ENCODE results near the gene UBE2D2.

DNA sequence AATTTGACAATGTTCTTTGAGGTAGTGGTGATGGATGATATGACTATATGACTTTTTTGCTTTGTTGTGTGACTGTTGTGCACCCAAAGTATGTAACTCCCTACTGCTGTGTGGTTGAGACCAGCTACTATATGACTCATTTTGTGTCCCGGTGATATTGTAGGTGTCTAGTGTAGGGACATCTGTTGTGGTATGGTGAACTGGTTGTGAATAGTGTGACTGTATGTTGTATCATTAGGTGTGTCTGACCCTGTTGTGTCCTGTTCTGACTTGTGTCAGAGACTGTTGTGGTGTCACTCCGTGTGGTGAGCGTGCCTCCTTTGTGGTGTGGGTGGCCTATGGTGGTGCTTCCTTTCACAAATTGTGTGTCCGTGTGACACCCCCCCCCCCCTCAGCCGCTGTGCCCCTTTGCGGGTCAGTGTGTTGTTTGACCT, 75.9 kb downstream of the UBE2D2 start:
- TF ChIP-seq, protein P1, sequence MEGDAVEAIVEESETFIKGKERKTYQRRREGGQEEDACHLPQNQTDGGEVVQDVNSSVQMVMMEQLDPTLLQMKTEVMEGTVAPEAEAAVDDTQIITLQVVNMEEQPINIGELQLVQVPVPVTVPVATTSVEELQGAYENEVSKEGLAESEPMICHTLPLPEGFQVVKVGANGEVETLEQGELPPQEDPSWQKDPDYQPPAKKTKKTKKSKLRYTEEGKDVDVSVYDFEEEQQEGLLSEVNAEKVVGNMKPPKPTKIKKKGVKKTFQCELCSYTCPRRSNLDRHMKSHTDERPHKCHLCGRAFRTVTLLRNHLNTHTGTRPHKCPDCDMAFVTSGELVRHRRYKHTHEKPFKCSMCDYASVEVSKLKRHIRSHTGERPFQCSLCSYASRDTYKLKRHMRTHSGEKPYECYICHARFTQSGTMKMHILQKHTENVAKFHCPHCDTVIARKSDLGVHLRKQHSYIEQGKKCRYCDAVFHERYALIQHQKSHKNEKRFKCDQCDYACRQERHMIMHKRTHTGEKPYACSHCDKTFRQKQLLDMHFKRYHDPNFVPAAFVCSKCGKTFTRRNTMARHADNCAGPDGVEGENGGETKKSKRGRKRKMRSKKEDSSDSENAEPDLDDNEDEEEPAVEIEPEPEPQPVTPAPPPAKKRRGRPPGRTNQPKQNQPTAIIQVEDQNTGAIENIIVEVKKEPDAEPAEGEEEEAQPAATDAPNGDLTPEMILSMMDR (conservative IDR thresholded peaks at IDR 0.05; ENCODE audit: low read depth in 2 of 2) = no peak
- TF ChIP-seq ZNF114 (CRISPR knock-in tag; IDR thresholded peaks at IDR 0.05) (no peak), POLR2AphosphoS5 (IDR thresholded peaks at IDR 0.05; ENCODE audit: low read depth) (no peak), EZH2 (IDR thresholded peaks at IDR 0.05; ENCODE audit: low read depth, unreplicated experiment) (no peak), CREB1 (CRISPR knock-in tag; IDR thresholded peaks at IDR 0.05; ENCODE audit: low read depth) (no peak), EZH2phosphoT487 (IDR thresholded peaks at IDR 0.05; ENCODE audit: unreplicated experiment) (no peak), STAT1 (IDR thresholded peaks at IDR 0.05; ENCODE audit: unreplicated experiment) (no peak), JUNB (IDR thresholded peaks at IDR 0.05; ENCODE audit: unreplicated experiment) (no peak), ZNF331 (CRISPR knock-in tag; IDR thresholded peaks at IDR 0.05; ENCODE audit: low read depth) (no peak)
- TF ChIP-seq, protein P2, sequence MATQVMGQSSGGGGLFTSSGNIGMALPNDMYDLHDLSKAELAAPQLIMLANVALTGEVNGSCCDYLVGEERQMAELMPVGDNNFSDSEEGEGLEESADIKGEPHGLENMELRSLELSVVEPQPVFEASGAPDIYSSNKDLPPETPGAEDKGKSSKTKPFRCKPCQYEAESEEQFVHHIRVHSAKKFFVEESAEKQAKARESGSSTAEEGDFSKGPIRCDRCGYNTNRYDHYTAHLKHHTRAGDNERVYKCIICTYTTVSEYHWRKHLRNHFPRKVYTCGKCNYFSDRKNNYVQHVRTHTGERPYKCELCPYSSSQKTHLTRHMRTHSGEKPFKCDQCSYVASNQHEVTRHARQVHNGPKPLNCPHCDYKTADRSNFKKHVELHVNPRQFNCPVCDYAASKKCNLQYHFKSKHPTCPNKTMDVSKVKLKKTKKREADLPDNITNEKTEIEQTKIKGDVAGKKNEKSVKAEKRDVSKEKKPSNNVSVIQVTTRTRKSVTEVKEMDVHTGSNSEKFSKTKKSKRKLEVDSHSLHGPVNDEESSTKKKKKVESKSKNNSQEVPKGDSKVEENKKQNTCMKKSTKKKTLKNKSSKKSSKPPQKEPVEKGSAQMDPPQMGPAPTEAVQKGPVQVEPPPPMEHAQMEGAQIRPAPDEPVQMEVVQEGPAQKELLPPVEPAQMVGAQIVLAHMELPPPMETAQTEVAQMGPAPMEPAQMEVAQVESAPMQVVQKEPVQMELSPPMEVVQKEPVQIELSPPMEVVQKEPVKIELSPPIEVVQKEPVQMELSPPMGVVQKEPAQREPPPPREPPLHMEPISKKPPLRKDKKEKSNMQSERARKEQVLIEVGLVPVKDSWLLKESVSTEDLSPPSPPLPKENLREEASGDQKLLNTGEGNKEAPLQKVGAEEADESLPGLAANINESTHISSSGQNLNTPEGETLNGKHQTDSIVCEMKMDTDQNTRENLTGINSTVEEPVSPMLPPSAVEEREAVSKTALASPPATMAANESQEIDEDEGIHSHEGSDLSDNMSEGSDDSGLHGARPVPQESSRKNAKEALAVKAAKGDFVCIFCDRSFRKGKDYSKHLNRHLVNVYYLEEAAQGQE (IDR thresholded peaks at IDR 0.05; ENCODE audit: unreplicated experiment) = no peak
